Measurements from ENCODE around the gene PDE11A. TPM values are rescaled to one million over a fixed set of nuclear protein-coding genes. Genes with fewer than 3 reads are reported as not detected.
"Not testable (repeated sequence)": the region's sequence is repeated elsewhere in the genome, so short reads cannot be mapped to it uniquely, and the experiment has no call there.

PDE11A gene
- total RNA-seq, 4 donors from 2014 or later, result 0.11 to 1.2 (median 0.26) TPM

GRCh38 chr2:178047391-178047790 lies 25.2 kb downstream of the PDE11A start:
- H3K4me3 ChIP-seq (ENCODE audit: low read depth, poor library complexity, severe bottlenecking), result no peak overlapping the region
- WGBS, 2 donors, result 87 to 88% methylated on average over 2 of the region's 2 CpGs
- no peak for DNase-seq (ENCODE audit: low spot score in 2 of 2)
- no peak for TF ChIP-seq CTCF (IDR thresholded peaks at IDR 0.05)
- no peak for TF ChIP-seq POLR2A (IDR thresholded peaks at IDR 0.05)
- intact Hi-C loops (cut with DNase I; ENCODE audit: low total_unique reads), result no loop called here

GRCh38 chr2:178044836-178045235 lies 27.7 kb downstream of the PDE11A start:
- H3K4me3 ChIP-seq (ENCODE audit: low read depth, poor library complexity, severe bottlenecking), result no peak overlapping the region
- TF ChIP-seq POLR2A (IDR thresholded peaks at IDR 0.05) (no peak), CTCF (IDR thresholded peaks at IDR 0.05) (no peak)
- intact Hi-C loops (cut with DNase I; ENCODE audit: low total_unique reads), result no loop called here
- 88 to 92% methylated on average over 1 of the region's 1 CpG for WGBS, 2 donors
- DNase-seq (ENCODE audit: low spot score in 2 of 2), result no peak

- H3K4me3 ChIP-seq (ENCODE audit: low read depth, poor library complexity, severe bottlenecking), result no peak overlapping the region
- no peak for DNase-seq (ENCODE audit: low spot score in 2 of 2)
- intact Hi-C loops (cut with DNase I; ENCODE audit: low total_unique reads), result no loop called here
- 79 to 97% methylated on average over 1 of the region's 1 CpG for WGBS, 2 donors
- TF ChIP-seq CTCF (IDR thresholded peaks at IDR 0.05), result no peak
- TF ChIP-seq POLR2A (IDR thresholded peaks at IDR 0.05), result no peak
These were observed 29.3 kb downstream of the PDE11A start for GRCh38 chr2:178043266-178043665.

GRCh38 chr2:178033583-178033982 lies 39.0 kb downstream of the PDE11A start:
- intact Hi-C loops (cut with DNase I; ENCODE audit: low total_unique reads); H3K4me3 ChIP-seq (ENCODE audit: low read depth, poor library complexity, severe bottlenecking); DNase-seq (ENCODE audit: low spot score in 2 of 2): not testable (repeated sequence)

GRCh38 chr2:178029342-178029741 lies 43.2 kb downstream of the PDE11A start:
- no peak for TF ChIP-seq CTCF (IDR thresholded peaks at IDR 0.05)
- TF ChIP-seq POLR2A (IDR thresholded peaks at IDR 0.05), result no peak
- DNase-seq (ENCODE audit: low spot score in 2 of 2), result no peak
- WGBS, 2 donors, result 71 to 83% methylated on average over 1 of the region's 1 CpG
- no peak overlapping the region for H3K4me3 ChIP-seq (ENCODE audit: low read depth, poor library complexity, severe bottlenecking)
- intact Hi-C loops (cut with DNase I; ENCODE audit: low total_unique reads), result no loop called here

GRCh38 chr2:178025551-178026185 lies 46.9 kb downstream of the PDE11A start:
- intact Hi-C loops (cut with DNase I; ENCODE audit: low total_unique reads), result no loop called here
- TF ChIP-seq CTCF (IDR thresholded peaks at IDR 0.05) (no peak), POLR2A (IDR thresholded peaks at IDR 0.05) (no peak)
- 93 to 95% methylated on average over 4 of the region's 4 CpGs for WGBS, 2 donors
- no peak overlapping the region for H3K4me3 ChIP-seq (ENCODE audit: low read depth, poor library complexity, severe bottlenecking)
- no peak for DNase-seq (ENCODE audit: low spot score in 2 of 2)

Measured in lower leg skin (tissue), 4 donors.